HepG2 (cell line): Measurements from ENCODE around the gene FAM110A. TPM values are rescaled to one million over a fixed set of nuclear protein-coding genes. Genes with fewer than 3 reads are reported as not detected.

ENCODE experiments used
- ATAC-seq: fragments of 200-7000 bp; cut with Tn5 transposase; 3 replicates; pipeline ENCODE4 v1.9.1; 2020; ENCODE audit warnings: mild to moderate bottlenecking, moderate library complexity
- BruUV-seq: library from RNA; stranded (reverse); fragments of 400-500 nt; replicated peaks from 2 replicates; lab custom pipeline; 2021; lab: Mats Ljungman, UMichigan
- CTCF ChIA-PET: fragments of 300-600 bp; formaldehyde crosslinking; extraction: SDS; loops from one replicate; lab custom pipeline; 2021; ENCODE audit warnings: low total read pairs, inconsistent platforms, low intra/inter-chr PET ratio; lab: Yijun Ruan, JAX
- POLR2A ChIA-PET: fragments of 350-600 bp; sonication (Branson Sonifier 250); formaldehyde crosslinking; loops from one replicate; lab custom pipeline; 2020; ENCODE audit warnings: antibody characterized with exemption, inconsistent platforms; lab: Yijun Ruan, JAX
- DNase-seq: peaks from one replicate; pipeline ENCODE4 v3.0.0-alpha.2; 2015; ENCODE audit warnings: low spot score
- FAIRE-seq: peaks from 3 replicates; lab custom pipeline; 2011; peaks lifted over from hg19 to GRCh38; lab: Jason Lieb, UNC
- H2AFZ ChIP-seq: one replicate; pipeline ENCODE4 v1.6.1; 2011; ENCODE audit warnings: low read length, inconsistent platforms
- H3K27ac ChIP-seq: fragments of 300-600 bp; 3 replicates; pipeline ENCODE4 v1.8.0; 2011; ENCODE audit warnings: mixed run types, mild to moderate bottlenecking, mixed read lengths, low read length, inconsistent platforms; ENCODE audit not compliant: insufficient read depth; ENCODE audit errors: extremely low read length
- H3K27me3 ChIP-seq, 2 experiments: fragments of 200-600 bp in 1 of 2; 2 replicates in 1 of 2; 3 replicates in 1 of 2; pipeline versions ENCODE4 v1.6.0 to v1.8.0; 2011; ENCODE audit warnings: low read length in 2 of 2, mild to moderate bottlenecking in 2 of 2, moderate library complexity in 2 of 2, inconsistent platforms in 1 of 2; ENCODE audit not compliant: insufficient read depth in 2 of 2, control insufficient read depth in 1 of 2
- H3K36me3 ChIP-seq, 2 experiments: fragments of 200-600 bp in 1 of 2; replicated peaks in 1 of 2; 2 replicates in 1 of 2; 3 replicates in 1 of 2; pipeline versions ENCODE4 v1.5.1 to v1.8.0; 2011; ENCODE audit warnings: low read length in 2 of 2, inconsistent platforms in 1 of 2; ENCODE audit not compliant: insufficient read depth in 2 of 2, control insufficient read depth in 1 of 2
- H3K4me1 ChIP-seq: 2 replicates; pipeline ENCODE4 v1.5.1; 2012; ENCODE audit warnings: low read length, inconsistent platforms; ENCODE audit not compliant: insufficient read depth
- H3K4me2 ChIP-seq: 2 replicates; pipeline ENCODE4 v1.6.0; 2011; ENCODE audit warnings: low read depth, low read length, inconsistent platforms
- H3K4me3 ChIP-seq, 3 experiments: fragments of 200-600 bp in 1 of 3; sonication (generic), shearing (Covaris generic) in 1 of 3; replicated peaks in 1 of 3; 2 replicates each; pipeline ENCODE4 v1.5.1; 2011 to 2016; ENCODE audit warnings: low read length in 3 of 3, inconsistent platforms in 2 of 3, low read depth in 2 of 3, mild to moderate bottlenecking in 2 of 3, control low read depth in 1 of 3, mixed read lengths in 1 of 3; ENCODE audit not compliant: insufficient read depth in 1 of 3
- H3K79me2 ChIP-seq: one replicate; pipeline ENCODE4 v1.6.1; 2011; ENCODE audit warnings: low read length, inconsistent platforms; ENCODE audit not compliant: insufficient read depth
- H3K9ac ChIP-seq: 2 replicates; pipeline ENCODE4 v1.6.0; 2011; ENCODE audit warnings: mild to moderate bottlenecking, low read depth, low read length, inconsistent platforms; ENCODE audit not compliant: insufficient read depth
- H3K9me3 ChIP-seq: 2 replicates; pipeline ENCODE4 v1.5.1; 2012; ENCODE audit warnings: mild to moderate bottlenecking, low read length
- H4K20me1 ChIP-seq: 2 replicates; pipeline ENCODE4 v1.6.0; 2011; ENCODE audit warnings: inconsistent platforms, mild to moderate bottlenecking, low read length, moderate library complexity; ENCODE audit not compliant: insufficient read depth
- ATF7 ChIP-seq, 2 experiments: fragments of 450-650 bp in 1 of 2; sonication (generic) in 1 of 2; formaldehyde crosslinking in 1 of 2; IDR thresholded peaks; 2 replicates each; pipeline versions ENCODE4 v1.4.0 to v1.6.1; 2016 to 2020; ENCODE audit warnings: antibody characterized with exemption in 1 of 2, mild to moderate bottlenecking in 1 of 2, missing genetic modification reagents in 1 of 2
- FOXK1 ChIP-seq: sonication (generic); formaldehyde crosslinking; IDR thresholded peaks from 2 replicates; pipeline ENCODE4 v1.4.0; 2020; ENCODE audit warnings: low read depth, missing genetic modification reagents, borderline replicate concordance
- PHF20 ChIP-seq: sonication (generic); formaldehyde crosslinking; IDR thresholded peaks from 2 replicates; pipeline ENCODE4 v1.5.0; 2020; ENCODE audit warnings: mild to moderate bottlenecking, missing genetic modification reagents
- ZNF768 ChIP-seq: sonication (generic); formaldehyde crosslinking; IDR thresholded peaks from 2 replicates; pipeline ENCODE4 v1.4.0; 2020; ENCODE audit warnings: missing genetic modification reagents
- WGBS: methylation state at CpG from one replicate; pipeline ENCODE4 v1.1.6; 2017; ENCODE audit warnings: low lambda C conversion rate; 5-methylcytosine and 5-hydroxymethylcytosine counted together
- in situ Hi-C: cut with HindIII; loops from 2 replicates; pipeline ENCODE4 v1.10.0; 2017; ENCODE audit warnings: low pct_unique_long_range_greater_than_20kb; ENCODE audit not compliant: extremely low pct_ligation_motif_present
- intact Hi-C: fragments of 100-400 bp; cut with micrococcal nuclease; formaldehyde crosslinking; loops from one replicate; pipeline ENCODE4 v1.10.0; 2022; ENCODE audit not compliant: unreplicated experiment
- polyA plus RNA-seq, 8 experiments: library from polyadenylated mRNA; depleted of rRNA in 3 of 8; stranded (reverse) in 7 of 8; unstranded in 1 of 8; fragments of >200 nt; fragmentation: Illumina TruSeq in 4 of 8; extraction: Trizol in 4 of 8; gene quantifications; 2 replicates each; pipeline versions ENCODE4 v1.2.1 to v1.2.3, GENCODE V29; 2011 to 2016; ENCODE audit warnings: low read depth in 4 of 8, missing spikeins in 1 of 8, mixed read lengths in 1 of 8; ENCODE audit not compliant: insufficient read depth in 1 of 8
- total RNA-seq, 5 experiments: library from RNA; depleted of rRNA; stranded (reverse); fragments of >200 nt; fragmentation: Illumina TruSeq; extraction: Trizol; gene quantifications; 2 replicates each; pipeline ENCODE4 v1.2.3, GENCODE V29; 2016; ENCODE audit warnings: low read depth in 1 of 5
- TF ChIP-seq, protein P1 (sequence below): sonication (generic); formaldehyde crosslinking; IDR thresholded peaks from 2 replicates; pipeline ENCODE4 v1.4.0; 2020; ENCODE audit warnings: missing genetic modification reagents
- TF ChIP-seq, protein P2 (sequence below): IDR thresholded peaks from 2 replicates; pipeline ENCODE4 v1.6.1; 2016

Gene FAM110A
- total and polyA plus RNA-seq, 2 of the 13 experiments (the other 11 are each of a cell fraction or from before 2014, with no cell fraction given), result 1.9 TPM

DNA sequence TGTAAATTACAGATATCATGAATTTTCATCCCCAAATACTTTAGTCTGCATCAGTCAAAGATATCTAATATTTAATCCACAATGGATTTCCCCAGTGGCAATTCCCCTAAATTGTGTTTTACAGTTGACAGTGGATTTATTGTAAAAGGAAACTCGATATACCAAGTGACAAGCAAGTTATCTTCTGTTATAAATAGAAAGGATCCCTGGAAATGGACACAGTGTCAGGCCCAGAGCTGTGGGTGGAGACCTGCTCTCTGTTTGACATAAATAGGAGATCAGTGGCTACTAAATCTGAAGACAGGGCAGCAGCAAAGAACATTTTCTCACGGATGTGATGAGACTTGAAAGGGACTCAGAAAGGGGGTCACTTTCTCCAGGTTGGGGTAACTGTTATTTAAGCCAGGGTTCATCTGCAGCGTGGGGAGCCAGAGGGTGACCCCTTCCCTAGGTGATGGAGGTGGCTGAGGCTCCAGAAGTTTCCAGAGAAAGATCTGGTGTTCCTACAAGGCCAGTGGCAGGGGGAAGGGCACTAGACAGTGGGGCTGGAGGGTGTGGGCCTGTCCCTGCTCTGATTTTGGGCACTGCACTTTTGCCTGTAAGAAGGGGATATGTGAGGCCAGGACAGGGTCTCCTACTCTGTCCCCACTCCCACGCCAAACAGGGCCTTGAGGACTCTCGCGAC is 12.3 kb upstream of the FAM110A start:
- intact Hi-C loops, result no loop called here
- FAIRE-seq (no peak), ATAC-seq (no peak), DNase-seq (no peak)
- in situ Hi-C loops, result no loop called here
- Histone ChIP-seq H3K4me3 (no peak overlapping the region), H3K4me2 (no peak overlapping the region), H4K20me1 (peaks cover 2% of the 10 kb centered on the region; the same call in 1 of the 2 replicates), H3K9me3 (no peaks in the 10 kb centered on the region), H3K27me3 (no peaks in the 10 kb centered on the region; a peak in 1 of 5 replicates), H2AFZ (no peak overlapping the region), H3K36me3 (no peaks in the 10 kb centered on the region), H3K9ac (no peak overlapping the region), H3K4me1 (0 out of 2 replicates have a peak, but pooled peaks cover 6% of the 10 kb centered on the region), H3K79me2 (no peaks in the 10 kb centered on the region), H3K27ac (no peak overlapping the region)
- ChIA-PET CTCF (interaction anchor here (10.9 kb wide), 1 partner anchor 135 kb away, joined by 185 read pairs; no protein-coding TSS in a partner anchor), POLR2A (no interaction called here)
- no TSS peak for BruUV-seq
- 10% methylated on average over 6 of the region's 6 CpGs for WGBS
- TF ChIP-seq, protein P1, sequence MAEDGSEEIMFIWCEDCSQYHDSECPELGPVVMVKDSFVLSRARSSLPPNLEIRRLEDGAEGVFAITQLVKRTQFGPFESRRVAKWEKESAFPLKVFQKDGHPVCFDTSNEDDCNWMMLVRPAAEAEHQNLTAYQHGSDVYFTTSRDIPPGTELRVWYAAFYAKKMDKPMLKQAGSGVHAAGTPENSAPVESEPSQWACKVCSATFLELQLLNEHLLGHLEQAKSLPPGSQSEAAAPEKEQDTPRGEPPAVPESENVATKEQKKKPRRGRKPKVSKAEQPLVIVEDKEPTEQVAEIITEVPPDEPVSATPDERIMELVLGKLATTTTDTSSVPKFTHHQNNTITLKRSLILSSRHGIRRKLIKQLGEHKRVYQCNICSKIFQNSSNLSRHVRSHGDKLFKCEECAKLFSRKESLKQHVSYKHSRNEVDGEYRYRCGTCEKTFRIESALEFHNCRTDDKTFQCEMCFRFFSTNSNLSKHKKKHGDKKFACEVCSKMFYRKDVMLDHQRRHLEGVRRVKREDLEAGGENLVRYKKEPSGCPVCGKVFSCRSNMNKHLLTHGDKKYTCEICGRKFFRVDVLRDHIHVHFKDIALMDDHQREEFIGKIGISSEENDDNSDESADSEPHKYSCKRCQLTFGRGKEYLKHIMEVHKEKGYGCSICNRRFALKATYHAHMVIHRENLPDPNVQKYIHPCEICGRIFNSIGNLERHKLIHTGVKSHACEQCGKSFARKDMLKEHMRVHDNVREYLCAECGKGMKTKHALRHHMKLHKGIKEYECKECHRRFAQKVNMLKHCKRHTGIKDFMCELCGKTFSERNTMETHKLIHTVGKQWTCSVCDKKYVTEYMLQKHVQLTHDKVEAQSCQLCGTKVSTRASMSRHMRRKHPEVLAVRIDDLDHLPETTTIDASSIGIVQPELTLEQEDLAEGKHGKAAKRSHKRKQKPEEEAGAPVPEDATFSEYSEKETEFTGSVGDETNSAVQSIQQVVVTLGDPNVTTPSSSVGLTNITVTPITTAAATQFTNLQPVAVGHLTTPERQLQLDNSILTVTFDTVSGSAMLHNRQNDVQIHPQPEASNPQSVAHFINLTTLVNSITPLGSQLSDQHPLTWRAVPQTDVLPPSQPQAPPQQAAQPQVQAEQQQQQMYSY (CRISPR knock-in tag), result no peak
- TF ChIP-seq ZNF768 (CRISPR knock-in tag) (no peak), PHF20 (CRISPR knock-in tag) (no peak), ATF7 (IDR thresholded peaks at IDR 0.05) (no peak), ATF7 (CRISPR knock-in tag; IDR thresholded peaks at IDR 0.05) (no peak), FOXK1 (CRISPR knock-in tag) (no peak)
- TF ChIP-seq, protein P2, sequence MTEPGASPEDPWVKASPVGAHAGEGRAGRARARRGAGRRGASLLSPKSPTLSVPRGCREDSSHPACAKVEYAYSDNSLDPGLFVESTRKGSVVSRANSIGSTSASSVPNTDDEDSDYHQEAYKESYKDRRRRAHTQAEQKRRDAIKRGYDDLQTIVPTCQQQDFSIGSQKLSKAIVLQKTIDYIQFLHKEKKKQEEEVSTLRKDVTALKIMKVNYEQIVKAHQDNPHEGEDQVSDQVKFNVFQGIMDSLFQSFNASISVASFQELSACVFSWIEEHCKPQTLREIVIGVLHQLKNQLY (CRISPR knock-in tag), result no peak
